Sciatic nerve (tissue), 2 donors: Measurements from ENCODE around the gene SLC6A2. TPM values are rescaled to one million over a fixed set of nuclear protein-coding genes. Genes with fewer than 3 reads are reported as not detected.

ENCODE experiments used
- ATAC-seq: fragments of 200-7000 bp; cut with Tn5 transposase; one replicate; pipeline ENCODE4 v1.9.1; 2020; ENCODE audit warnings: mild to moderate bottlenecking, moderate library complexity
- DNase-seq: peaks from one replicate; pipeline ENCODE4 v3.0.0-alpha.2; 2020; ENCODE audit warnings: low spot score
- intact Hi-C: fragments of 100-400 bp; cut with DNase I; formaldehyde crosslinking; loops from one replicate; pipeline ENCODE4 v1.14.2; 2022
- total RNA-seq: library from RNA; stranded (reverse); fragmentation: NEBNext Ultra II Directional; extraction: Animal tissue kit (Norgen Biotek cat#: 25700); gene quantifications from one replicate; pipeline ENCODE4 v1.2.1, GENCODE V29; 2021
- donor health status: DM: no; HTN: no; CAD: no.
- donor health status: DM: no; HTN: no; CAD: no.

SLC6A2 gene
- total RNA-seq, 1 donor from 2014 or later, result 1.1 TPM

GRCh38 chr16:55643161-55643970 lies 12.4 kb upstream of the SLC6A2 start:
- no peak for DNase-seq
- intact Hi-C loops, result no loop called here
- peak; percentile 49 for ATAC-seq

- ATAC-seq, result no peak
- intact Hi-C loops, result no loop called here
- DNase-seq, result no peak
Measured at GRCh38 chr16:55645986-55646385, 9.8 kb upstream of the SLC6A2 start.

- intact Hi-C loops, result no loop called here
- ATAC-seq (no peak), DNase-seq (no peak)
Measured at GRCh38 chr16:55647343-55647742, 8.4 kb upstream of the SLC6A2 start.

GRCh38 chr16:55647798-55648197 lies 8.0 kb upstream of the SLC6A2 start:
- ATAC-seq (no peak), DNase-seq (no peak)
- intact Hi-C loops, result no loop called here

GRCh38 chr16:55651841-55652824 lies 3.7 kb upstream of the SLC6A2 start:
- DNase-seq (no peak), ATAC-seq (no peak)
- intact Hi-C loops, result no loop called here

- DNase-seq (no peak), ATAC-seq (no peak)
- intact Hi-C loops, result no loop called here
Measured at GRCh38 chr16:55653106-55653505, 2.7 kb upstream of the SLC6A2 start.

- intact Hi-C loops, result no loop called here
- DNase-seq (no peak), ATAC-seq (no peak)
Measured at GRCh38 chr16:55655381-55655896, 349 bp upstream of the SLC6A2 start.

- intact Hi-C loops, result no loop called here
- no peak for ATAC-seq
- no peak for DNase-seq
Measured at GRCh38 chr16:55656691-55657092, 904 bp downstream of the SLC6A2 start.

GRCh38 chr16:55657616-55658015 lies 1.8 kb downstream of the SLC6A2 start:
- ATAC-seq (no peak), DNase-seq (no peak)
- intact Hi-C loops, result no loop called here

GRCh38 chr16:55658898-55659420 lies 3.2 kb downstream of the SLC6A2 start:
- ATAC-seq, result no peak
- no peak for DNase-seq
- intact Hi-C loops, result no loop called here

- intact Hi-C loops, result no loop called here
- ATAC-seq, result no peak
- DNase-seq, result peak; percentile 5
Measured at GRCh38 chr16:55660026-55660425, 4.2 kb downstream of the SLC6A2 start.

- ATAC-seq (no peak), DNase-seq (peak; percentile 5)
- intact Hi-C loops, result no loop called here
Measured at GRCh38 chr16:55660828-55661227, 5.0 kb downstream of the SLC6A2 start.

GRCh38 chr16:55661941-55662643 lies 6.3 kb downstream of the SLC6A2 start:
- intact Hi-C loops, result no loop called here
- DNase-seq (no peak), ATAC-seq (peak; percentile 61)

GRCh38 chr16:55662644-55663031 lies 6.8 kb downstream of the SLC6A2 start:
- DNase-seq, result peak; percentile 58
- intact Hi-C loops, result no loop called here
- peak; percentile 78 for ATAC-seq

GRCh38 chr16:55663225-55663624 lies 7.4 kb downstream of the SLC6A2 start:
- DNase-seq (peak; percentile 14), ATAC-seq (no peak)
- intact Hi-C loops, result no loop called here

GRCh38 chr16:55663765-55664677 lies 8.2 kb downstream of the SLC6A2 start:
- peak; percentile 25 for DNase-seq
- intact Hi-C loops, result no loop called here
- ATAC-seq, result no peak

GRCh38 chr16:55664786-55665407 lies 9.1 kb downstream of the SLC6A2 start:
- intact Hi-C loops, result no loop called here
- no peak for ATAC-seq
- no peak for DNase-seq

- ATAC-seq (no peak), DNase-seq (no peak)
- intact Hi-C loops, result no loop called here
Measured at GRCh38 chr16:55665511-55665910, 9.7 kb downstream of the SLC6A2 start.
